GM12873 (cell line): Measurements from ENCODE around the gene MPV17L.

Experiments used
- CTCF ChIP-seq: IDR thresholded peaks from 2 replicates; pipeline ENCODE4 v1.5.1; 2012; ENCODE audit warnings: low read depth, mild to moderate bottlenecking, moderate library complexity, low read length, control low read depth; ENCODE audit not compliant: insufficient read depth; ENCODE audit errors: missing control alignments

MPV17L gene

GRCh38 chr16:15459791-15460190 is 64.2 kb downstream of the MPV17L start:
- no peak for TF ChIP-seq CTCF

DNA sequence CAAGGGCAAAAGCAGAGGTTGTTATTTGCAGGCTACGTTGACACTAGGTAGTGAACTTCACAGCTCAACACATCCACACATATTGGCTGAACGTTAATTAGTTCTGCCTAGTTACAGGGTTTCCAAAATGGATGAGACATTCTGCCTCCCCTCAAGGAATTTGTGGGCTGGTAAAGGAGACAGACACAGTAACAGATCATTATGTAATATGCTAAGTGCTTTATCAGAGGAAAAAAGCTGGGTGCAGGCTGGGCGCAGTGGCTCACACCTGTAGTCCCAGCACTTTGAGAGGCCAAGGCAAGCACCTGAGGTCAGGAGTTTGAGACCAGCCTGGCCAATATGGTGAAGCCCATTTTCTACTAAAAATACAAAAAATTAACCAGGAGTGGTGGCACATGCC is 65.0 kb downstream of the MPV17L start:
- TF ChIP-seq CTCF, result no peak

GRCh38 chr16:15461376-15461775 is 65.8 kb downstream of the MPV17L start:
- TF ChIP-seq CTCF, result no peak
